GM23248 (cell line): Measurements from ENCODE around the gene BASP1. TPM values are rescaled to one million over a fixed set of nuclear protein-coding genes. Genes with fewer than 3 reads are reported as not detected.

Experiments used
- DNase-seq: peaks from one replicate; pipeline ENCODE4 v3.0.0-alpha.2; 2015
- H2AFZ ChIP-seq: fragments of 200-600 bp; sonication (generic); 2 replicates; pipeline ENCODE4 v1.6.1; 2016; ENCODE audit warnings: antibody characterized with exemption
- H3F3A ChIP-seq: fragments of 200-600 bp; sonication (generic); 2 replicates; pipeline ENCODE4 v1.6.1; 2016; ENCODE audit warnings: mild to moderate bottlenecking, antibody characterized with exemption, mixed run types; ENCODE audit not compliant: insufficient read depth
- H3K27ac ChIP-seq: fragments of 200-600 bp; sonication (generic); 2 replicates; pipeline ENCODE4 v1.5.1; 2016; ENCODE audit warnings: mild to moderate bottlenecking
- H3K27me3 ChIP-seq: fragments of 200-600 bp; sonication (generic); replicated peaks from 2 replicates; pipeline ENCODE4 v1.6.1; 2016; ENCODE audit warnings: mild to moderate bottlenecking; ENCODE audit not compliant: insufficient read depth
- H3K36me3 ChIP-seq: fragments of 200-600 bp; sonication (generic); 2 replicates; pipeline ENCODE4 v1.6.1; 2016; ENCODE audit warnings: low read depth, mild to moderate bottlenecking
- H3K4me1 ChIP-seq: fragments of 200-600 bp; sonication (generic); 2 replicates; pipeline ENCODE4 v1.6.1; 2016; ENCODE audit warnings: mild to moderate bottlenecking; ENCODE audit not compliant: insufficient read depth
- H3K4me2 ChIP-seq: fragments of 200-600 bp; sonication (generic); one replicate; pipeline ENCODE4 v1.6.1; 2016; ENCODE audit warnings: mild to moderate bottlenecking; ENCODE audit not compliant: unreplicated experiment
- H3K4me3 ChIP-seq: fragments of 200-600 bp; sonication (generic); 2 replicates; pipeline ENCODE4 v1.5.1; 2016; ENCODE audit warnings: mild to moderate bottlenecking
- H3K79me2 ChIP-seq: fragments of 200-600 bp; sonication (generic); 2 replicates; pipeline ENCODE4 v1.6.1; 2016; ENCODE audit warnings: mild to moderate bottlenecking; ENCODE audit not compliant: insufficient read depth
- H3K9ac ChIP-seq: fragments of 200-600 bp; sonication (generic); 2 replicates; pipeline ENCODE4 v1.6.1; 2016; ENCODE audit warnings: mild to moderate bottlenecking
- H3K9me2 ChIP-seq: fragments of 200-600 bp; sonication (generic); 2 replicates; pipeline ENCODE4 v1.6.1; 2016; ENCODE audit warnings: mixed run types, mild to moderate bottlenecking, moderate library complexity; ENCODE audit not compliant: insufficient read depth
- H3K9me3 ChIP-seq: fragments of 200-600 bp; sonication (generic); one replicate; pipeline ENCODE4 v1.6.1; 2017; ENCODE audit warnings: low read depth
- H4K20me1 ChIP-seq: fragments of 200-600 bp; sonication (generic); 2 replicates; pipeline ENCODE4 v1.6.0; 2016; ENCODE audit not compliant: insufficient read depth
- EZH2 ChIP-seq: fragments of 200-600 bp; sonication (generic); IDR thresholded peaks from 2 replicates; pipeline ENCODE4 v1.6.1; 2018; ENCODE audit warnings: antibody characterized with exemption, mild to moderate bottlenecking; ENCODE audit not compliant: insufficient read depth, poor library complexity, severe bottlenecking
- EZH2phosphoT487 ChIP-seq: fragments of 200-600 bp; sonication (generic); IDR thresholded peaks from 2 replicates; pipeline ENCODE4 v1.6.1; 2018; ENCODE audit warnings: antibody characterized with exemption, moderate library complexity, mild to moderate bottlenecking, low read depth; ENCODE audit not compliant: insufficient read depth
- WGBS, 2 experiments: methylation state at CpG; one replicate each; pipeline ENCODE4 v1.1.6; 2015 to 2017; ENCODE audit warnings: low lambda C conversion rate in 2 of 2, low coverage in 1 of 2; ENCODE audit errors: missing lambda C conversion rate in 2 of 2; 5-methylcytosine and 5-hydroxymethylcytosine counted together
- in situ Hi-C: fragments of 300-500 bp; cut with MboI; formaldehyde crosslinking; loops from 2 replicates; pipeline ENCODE4 v1.15.0; 2020
- polyA plus RNA-seq: library from polyadenylated mRNA; unstranded; fragments of >200 nt; fragmentation: Nextera tagmentation; extraction: Ambion mirVana; gene quantifications from 2 replicates; pipeline ENCODE4 v1.2.1, GENCODE V29; 2016
- total RNA-seq: library from RNA; depleted of rRNA; stranded (reverse); fragments of >200 nt; shearing (Covaris generic); gene quantifications from 2 replicates; pipeline ENCODE4 v1.2.3, GENCODE V29; 2014

The BASP1 gene
- total and polyA plus RNA-seq, 2 experiments from 2014 or later = 58.4 to 121 TPM

GRCh38 chr5:17233488-17233887 lies 16.1 kb downstream of the BASP1 start:
- Histone ChIP-seq H3K9me2 (no peaks in the 10 kb centered on the region), H4K20me1 (peaks cover 3% of the 10 kb centered on the region; the same call in 1 of the 2 replicates), H3K9ac (no peak overlapping the region), H3K79me2 (peaks cover 100% of the 10 kb centered on the region), H3K27me3 (no peaks in the 10 kb centered on the region), H3K4me3 (no peak overlapping the region), H3K36me3 (peaks cover 12% of the 10 kb centered on the region), H3K9me3 (no peaks in the 10 kb centered on the region), H3K27ac (no peak overlapping the region), H2AFZ (no peak overlapping the region), H3F3A (peaks cover 46% of the 10 kb centered on the region), H3K4me1 (peaks cover 32% of the 10 kb centered on the region), H3K4me2 (no peak overlapping the region)
- TF ChIP-seq EZH2 (no peak), EZH2phosphoT487 (no peak)
- no peak for DNase-seq
- in situ Hi-C loops = no loop called here
- WGBS, 2 experiments = 76 to 82% methylated on average over 6 of the region's 6 CpGs

- Histone ChIP-seq H3K27ac (no peak overlapping the region), H2AFZ (no peak overlapping the region), H3K9me2 (no peaks in the 10 kb centered on the region), H3K4me2 (no peak overlapping the region), H3K27me3 (no peaks in the 10 kb centered on the region), H3K79me2 (peaks cover 96% of the 10 kb centered on the region), H3K36me3 (peaks cover 12% of the 10 kb centered on the region), H3K9me3 (no peaks in the 10 kb centered on the region), H3F3A (peaks cover 46% of the 10 kb centered on the region), H3K4me1 (peaks cover 32% of the 10 kb centered on the region), H3K9ac (no peak overlapping the region), H3K4me3 (no peak overlapping the region), H4K20me1 (peaks cover 3% of the 10 kb centered on the region; the same call in 1 of the 2 replicates)
- in situ Hi-C loops = no loop called here
- WGBS, 2 experiments = 96 to 99% methylated on average over 5 of the region's 5 CpGs
- DNase-seq = no peak
- no peak for TF ChIP-seq EZH2
- no peak for TF ChIP-seq EZH2phosphoT487
These were observed 16.9 kb downstream of the BASP1 start for GRCh38 chr5:17234374-17234773.

GRCh38 chr5:17235731-17236330 lies 18.4 kb downstream of the BASP1 start:
- peaks cover 39% of the 10 kb centered on the region for H3K4me1 ChIP-seq
- peak overlapping the region; percentile 33 for H3K4me2 ChIP-seq
- DNase-seq = peak; percentile 72
- no peaks in the 10 kb centered on the region; the same call in 1 of the 2 replicates for H3K9me2 ChIP-seq
- H3K36me3 ChIP-seq = peaks cover 8% of the 10 kb centered on the region; the same call in 1 of the 2 replicates
- TF ChIP-seq EZH2phosphoT487 = no peak
- TF ChIP-seq EZH2 = no peak
- H4K20me1 ChIP-seq = peaks cover 3% of the 10 kb centered on the region; the same call in 1 of the 2 replicates
- 81 to 82% methylated on average over 5 of the region's 5 CpGs for WGBS, 2 experiments
- H2AFZ ChIP-seq = no peak overlapping the region
- peak overlapping the region; percentile 28; the same call in 1 of the 2 replicates for H3K27ac ChIP-seq
- H3F3A ChIP-seq = peaks cover 50% of the 10 kb centered on the region
- no peaks in the 10 kb centered on the region for H3K9me3 ChIP-seq
- in situ Hi-C loops = no loop called here
- H3K4me3 ChIP-seq = no peak overlapping the region
- H3K9ac ChIP-seq = no peak overlapping the region
- H3K27me3 ChIP-seq = no peaks in the 10 kb centered on the region
- H3K79me2 ChIP-seq = peaks cover 96% of the 10 kb centered on the region

- peak; percentile 81 for DNase-seq
- no peaks in the 10 kb centered on the region for H3K9me3 ChIP-seq
- peak overlapping the region; percentile 67 for H3K27ac ChIP-seq
- H3K79me2 ChIP-seq = peaks cover 96% of the 10 kb centered on the region
- H3K9ac ChIP-seq = peak overlapping the region; percentile 21; the same call in 1 of the 2 replicates
- peaks cover 59% of the 10 kb centered on the region for H3K4me1 ChIP-seq
- H4K20me1 ChIP-seq = peaks cover 2% of the 10 kb centered on the region; the same call in 1 of the 2 replicates
- WGBS, 2 experiments = 0 to 1% methylated on average over 6 of the region's 6 CpGs
- H2AFZ ChIP-seq = no peak overlapping the region
- H3K36me3 ChIP-seq = no peaks in the 10 kb centered on the region
- in situ Hi-C loops = no loop called here
- peak overlapping the region; percentile 12 for H3K4me3 ChIP-seq
- peaks cover 57% of the 10 kb centered on the region for H3F3A ChIP-seq
- peak overlapping the region; percentile 49 for H3K4me2 ChIP-seq
- TF ChIP-seq EZH2phosphoT487 (no peak), EZH2 (no peak)
- no peaks in the 10 kb centered on the region; the same call in 1 of the 2 replicates for H3K9me2 ChIP-seq
- H3K27me3 ChIP-seq = no peaks in the 10 kb centered on the region
These were observed 21.1 kb downstream of the BASP1 start for GRCh38 chr5:17238521-17239041.
